Islet of Langerhans (tissue), 1 donor: Measurements from ENCODE around the gene UGT1A8.
"Not testable (repeated sequence)": the region's sequence is repeated elsewhere in the genome, so short reads cannot be mapped to it uniquely, and the experiment has no call there.

Experiments
- FAIRE-seq: peaks from one replicate; lab custom pipeline; 2011; peaks lifted over from hg19 to GRCh38; lab: Jason Lieb, UNC

UGT1A8 gene

DNA sequence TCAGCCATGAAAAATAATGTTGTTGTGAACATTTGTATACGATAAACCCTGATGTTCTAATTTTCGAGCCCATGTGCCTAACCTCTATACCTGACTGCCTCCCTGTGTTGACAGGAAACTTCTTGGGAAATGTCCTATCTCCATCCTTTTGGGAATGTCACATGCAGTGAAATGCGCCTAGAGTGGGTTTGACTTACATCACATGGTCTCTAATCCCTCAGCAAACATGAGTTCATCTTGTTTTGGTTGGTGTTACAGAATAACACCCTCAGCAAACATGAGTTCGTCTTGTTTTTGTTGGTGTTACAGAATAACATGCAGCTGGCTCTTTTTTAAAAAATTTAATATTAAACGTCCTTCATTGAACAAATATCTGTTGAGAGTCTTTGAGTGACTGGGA lies 70.9 kb downstream of the UGT1A8 start:
- FAIRE-seq = no peak

DNA sequence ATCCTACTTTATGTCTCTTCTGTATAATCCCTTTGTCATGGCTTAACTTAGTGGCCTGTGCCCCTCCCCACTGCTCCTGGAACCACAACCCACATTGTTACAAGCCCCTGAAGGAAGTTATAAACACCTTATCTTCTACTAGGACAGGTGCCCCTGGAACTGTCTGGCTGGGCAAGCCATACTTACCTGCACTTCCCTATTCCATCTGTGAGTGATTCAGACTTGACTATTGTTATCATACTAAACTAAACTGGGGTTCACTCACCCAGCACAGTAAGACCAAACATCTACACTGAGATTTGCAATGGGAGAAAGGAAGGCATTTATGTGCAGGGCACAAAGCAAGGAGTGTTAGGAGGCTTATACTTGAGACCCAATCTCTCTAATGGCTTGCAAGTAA lies 71.6 kb downstream of the UGT1A8 start:
- no peak for FAIRE-seq

DNA sequence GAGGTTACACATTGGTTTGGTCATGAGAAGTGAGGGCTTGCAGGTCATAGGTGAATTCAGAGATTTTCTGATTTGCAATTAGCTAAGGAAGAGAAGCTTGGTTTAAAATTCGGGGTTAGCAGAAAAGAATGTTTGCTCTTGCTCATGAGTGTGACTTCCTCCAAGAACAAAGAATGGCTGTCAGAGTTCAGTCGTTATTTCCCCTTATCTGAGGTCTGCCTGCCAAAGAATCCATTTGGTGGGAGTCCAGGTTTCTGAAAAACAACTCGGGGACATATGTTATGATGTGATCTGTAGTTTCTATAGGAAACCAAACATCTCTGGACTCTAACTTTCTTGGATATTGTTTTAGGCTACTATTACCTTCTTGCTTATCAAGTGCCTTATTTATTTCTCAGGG lies 72.1 kb downstream of the UGT1A8 start:
- FAIRE-seq = no peak

DNA sequence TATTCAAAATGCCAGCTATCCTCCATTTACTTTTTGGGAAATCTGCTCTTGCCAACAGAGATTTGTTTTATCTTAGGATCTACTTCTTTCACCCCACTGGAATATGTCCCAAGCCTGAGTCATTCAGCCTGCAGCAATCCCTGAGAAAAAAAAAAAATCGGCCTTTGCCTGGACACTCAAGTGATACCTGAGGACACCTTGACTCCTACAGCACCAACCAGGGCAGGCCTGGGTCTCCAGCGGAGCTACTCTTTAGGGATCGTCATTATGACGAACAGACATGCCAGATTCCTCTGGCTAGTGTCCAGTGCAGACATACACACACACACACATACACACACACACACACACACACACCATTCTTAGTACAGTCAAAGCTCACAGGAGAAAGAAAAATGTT lies 73.0 kb downstream of the UGT1A8 start:
- no peak for FAIRE-seq

DNA sequence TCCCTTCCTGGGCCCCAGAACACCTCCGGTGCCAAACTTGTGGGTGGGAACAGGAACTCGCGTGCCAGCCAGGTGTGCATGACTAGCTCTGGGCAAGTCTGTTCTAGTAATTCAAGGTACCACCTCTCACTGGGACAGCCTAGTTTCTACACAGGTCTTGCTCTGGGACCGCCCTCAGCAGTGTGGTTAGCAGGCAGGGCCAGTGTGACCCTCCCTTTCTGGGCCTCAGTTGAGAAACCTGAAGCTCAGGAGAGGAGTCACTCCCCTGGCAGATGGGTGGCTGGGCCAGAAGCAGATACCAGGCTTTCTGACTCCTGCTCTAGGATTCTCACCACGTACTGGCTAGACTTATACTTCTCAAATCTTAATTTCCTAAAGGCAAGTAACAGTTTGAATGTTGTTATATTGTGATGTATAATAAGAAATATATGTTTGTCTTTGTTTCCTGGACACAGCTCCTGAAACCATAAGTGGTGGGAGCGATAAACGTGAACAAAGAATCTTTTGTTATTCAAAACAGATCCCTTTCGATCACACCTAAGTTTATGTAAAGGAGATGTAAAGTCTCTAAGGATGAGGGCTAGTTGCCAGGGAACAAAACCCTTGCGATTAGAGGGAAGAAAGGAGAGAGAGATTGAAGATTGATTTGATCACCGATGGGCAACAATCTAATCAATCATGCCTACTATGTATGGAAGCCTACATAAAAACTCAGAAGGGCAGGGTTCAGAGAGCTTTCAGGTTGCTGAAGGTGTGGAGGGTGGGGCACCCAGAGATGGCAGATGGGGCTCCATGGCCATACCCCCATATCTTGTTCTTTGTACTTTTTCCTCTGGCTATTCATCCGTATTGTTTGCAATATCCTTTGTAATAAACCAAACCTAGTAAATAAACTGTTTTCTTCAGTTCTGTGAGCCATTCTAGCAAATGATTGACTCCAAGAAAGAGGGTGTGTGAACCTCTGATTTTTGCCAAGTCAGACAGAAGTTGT lies 74.3 kb downstream of the UGT1A8 start:
- no peak for FAIRE-seq

DNA sequence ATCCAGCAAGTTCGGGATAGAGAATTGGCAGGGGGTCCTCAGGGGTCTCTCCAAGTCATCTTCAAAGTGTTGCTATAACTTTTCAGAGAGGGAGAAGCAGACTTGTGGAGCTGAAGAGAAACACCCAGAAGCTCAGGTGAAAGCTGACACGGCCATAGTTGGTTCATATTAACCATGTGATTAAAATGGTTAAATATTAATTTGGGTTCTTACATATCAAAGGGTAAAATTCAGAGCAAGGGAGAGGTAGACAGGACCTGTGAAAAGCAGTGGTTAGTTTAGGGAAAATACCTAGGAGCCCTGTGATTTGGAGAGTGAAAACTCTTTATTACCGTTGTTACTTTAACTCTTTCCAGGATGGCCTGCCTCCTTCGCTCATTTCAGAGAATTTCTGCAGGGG lies 75.2 kb downstream of the UGT1A8 start, which contains the start of gene UGT1A6:
Gene UGT1A6, plus strand, starts transcription at position 243 of the 400 bp plus-strand sequence. Its CDS starts 115 bp downstream, at position 358.
- FAIRE-seq = no peak

DNA sequence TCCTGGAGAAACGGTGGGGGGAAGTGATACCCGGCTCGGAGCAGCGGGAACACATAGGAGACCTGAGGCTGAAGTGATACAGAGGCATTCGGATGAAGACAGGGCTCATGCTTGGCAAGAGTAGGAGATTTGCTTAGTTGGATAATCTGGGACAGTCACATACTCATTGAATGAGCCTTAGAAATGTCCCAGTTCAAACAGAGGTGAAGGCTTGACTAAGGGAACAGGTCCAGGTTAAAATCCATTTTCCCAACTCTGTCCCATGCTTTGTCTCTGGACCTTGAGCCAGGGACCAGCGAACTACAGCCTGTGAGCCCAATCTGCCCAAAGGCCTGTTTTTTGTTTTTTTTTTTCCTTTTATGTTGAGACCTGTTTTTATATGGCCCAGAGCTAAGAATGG lies 76.5 kb downstream of the UGT1A8 start:
- FAIRE-seq = no peak

DNA sequence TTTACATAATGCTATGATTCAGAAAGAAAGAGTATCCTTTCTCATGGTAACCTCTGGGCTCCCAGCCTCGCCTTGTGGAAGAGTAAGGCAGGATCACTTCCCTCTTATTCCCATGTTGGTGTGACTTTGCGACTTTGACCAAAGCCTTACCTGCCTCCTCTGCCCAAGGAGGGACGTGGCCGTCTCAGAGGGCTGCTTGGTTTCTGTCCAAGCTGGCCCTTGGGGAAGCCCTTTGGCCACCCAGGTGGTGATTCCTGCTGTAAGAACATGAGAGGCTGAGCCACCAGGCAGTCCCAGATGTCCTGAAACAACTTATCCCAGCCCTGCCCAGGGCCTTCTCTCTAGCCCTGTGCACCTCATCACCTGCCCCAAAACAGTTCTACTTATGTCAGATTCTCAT lies 81.3 kb downstream of the UGT1A8 start:
- no peak for FAIRE-seq

DNA sequence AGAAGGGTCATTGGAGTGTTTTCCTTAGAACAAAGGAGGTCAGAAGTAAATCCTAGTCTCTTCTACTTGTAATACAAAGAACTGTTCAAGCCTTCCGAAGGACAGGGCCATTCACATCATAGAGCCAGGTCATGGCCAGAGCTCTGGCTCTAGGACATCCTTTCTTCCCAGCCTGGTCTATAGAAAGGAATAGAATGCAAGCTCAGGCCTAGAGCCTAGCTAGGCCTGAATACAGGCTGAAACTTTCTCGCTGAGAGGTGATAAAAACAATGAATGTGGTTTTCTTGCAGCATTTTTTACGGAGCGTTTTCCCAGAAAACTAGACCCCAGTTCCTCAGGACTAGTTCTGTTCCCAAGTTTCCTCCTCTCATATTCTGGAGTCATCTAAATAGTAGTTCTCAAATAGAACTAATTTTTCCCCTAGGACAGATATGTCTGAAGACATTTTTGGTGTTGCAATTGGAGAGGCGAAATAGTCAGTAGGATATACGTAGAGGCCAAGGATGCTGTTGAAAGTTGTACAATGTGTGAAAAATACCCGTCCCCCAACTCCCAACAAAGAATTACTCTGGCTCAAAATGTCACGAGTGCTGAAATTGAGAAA lies 82.1 kb downstream of the UGT1A8 start:
- FAIRE-seq = no peak

DNA sequence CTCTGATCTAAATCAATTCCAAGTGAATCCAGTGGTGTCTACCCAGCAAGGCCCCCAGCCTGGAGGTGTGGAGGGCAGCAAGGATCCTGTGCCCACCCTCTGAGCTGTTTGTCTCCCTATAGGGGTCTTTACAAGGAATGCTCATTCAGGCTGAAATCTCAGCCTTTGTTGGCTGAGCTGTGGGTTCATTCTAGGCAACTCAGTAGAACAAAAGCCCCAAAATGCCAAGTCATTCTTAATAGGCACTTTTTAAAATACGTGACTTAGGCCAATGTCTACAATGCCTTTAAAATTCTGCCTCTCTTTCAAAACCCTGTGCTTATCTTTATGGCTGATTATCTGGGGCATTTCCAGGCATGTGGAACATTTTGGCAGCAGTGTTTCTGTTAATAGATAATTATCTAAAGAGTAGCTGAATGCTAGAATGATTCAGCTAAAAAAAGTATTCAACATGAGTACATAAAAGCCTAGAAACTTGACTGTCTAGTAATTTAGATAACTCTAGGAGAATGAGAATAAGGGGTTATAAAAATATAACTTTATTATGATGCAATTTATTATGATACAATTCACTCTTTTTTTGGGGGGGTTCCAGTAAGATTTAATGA lies 82.7 kb downstream of the UGT1A8 start:
- peak; percentile 76 for FAIRE-seq

DNA sequence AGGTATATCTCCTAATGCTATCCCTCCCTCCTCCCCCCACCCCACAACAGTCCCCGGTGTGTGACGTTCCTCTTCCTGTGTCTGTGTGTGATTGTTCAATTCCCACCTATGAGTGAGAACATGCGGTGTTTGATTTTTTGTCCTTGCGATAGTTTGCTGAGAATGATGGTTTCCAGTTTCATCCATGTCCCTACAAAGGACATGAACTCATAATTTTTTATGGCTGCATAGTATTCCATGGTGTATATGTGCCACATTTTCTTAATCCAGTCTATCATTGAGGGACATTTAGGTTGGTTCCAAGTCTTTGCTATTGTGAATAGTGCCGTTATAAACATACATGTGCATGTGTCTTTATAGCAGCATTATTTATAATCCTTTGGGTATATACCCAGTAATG lies 83.4 kb downstream of the UGT1A8 start:
- not testable (repeated sequence) for FAIRE-seq

DNA sequence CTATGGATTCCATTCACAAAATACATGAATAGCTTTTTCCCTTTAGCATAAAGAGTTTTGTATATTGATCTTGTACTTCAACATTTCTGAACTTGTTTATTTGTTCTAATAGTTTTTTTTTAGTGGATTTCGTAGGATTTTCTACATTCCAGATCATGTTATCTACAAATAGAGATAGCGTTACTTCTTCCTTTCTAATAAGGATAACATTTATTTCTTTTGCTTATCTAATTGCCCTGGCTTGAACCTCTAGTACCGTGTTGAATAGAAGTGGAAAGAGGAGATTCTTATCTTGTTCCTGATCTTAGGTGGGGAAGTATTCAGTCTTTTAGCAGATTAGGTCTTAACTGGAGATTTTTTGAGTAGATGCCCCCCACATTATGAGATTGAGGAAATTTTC lies 84.8 kb downstream of the UGT1A8 start:
- FAIRE-seq = no peak

DNA sequence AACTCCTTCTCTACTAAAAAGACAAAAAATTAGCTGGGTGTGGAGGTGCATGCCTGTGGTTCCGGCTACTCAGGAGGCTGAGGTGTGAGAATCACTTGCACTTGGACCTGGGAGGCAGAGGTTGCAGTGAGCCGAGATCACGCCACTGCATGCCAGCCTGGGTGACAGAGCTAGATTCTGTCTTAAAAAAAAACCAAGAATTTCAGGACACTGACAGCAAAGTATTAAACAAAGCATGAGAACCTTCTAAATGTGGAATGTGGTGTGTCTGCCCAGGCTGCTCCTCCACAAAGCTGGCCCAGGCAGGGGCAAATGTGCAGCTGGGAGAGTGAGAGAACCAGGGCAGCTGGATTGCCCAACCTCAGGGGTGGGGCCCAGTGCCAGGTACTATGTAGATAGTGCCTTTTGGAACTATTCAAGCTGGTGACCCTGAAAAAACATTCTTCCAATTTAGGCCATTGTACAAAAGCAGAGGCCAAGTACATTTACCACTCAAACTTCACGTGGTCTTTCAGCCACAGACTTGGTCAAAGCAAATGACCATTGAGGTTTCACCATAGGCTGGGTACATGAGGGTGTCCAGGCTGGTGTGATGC lies 88.6 kb downstream of the UGT1A8 start:
- FAIRE-seq = no peak

DNA sequence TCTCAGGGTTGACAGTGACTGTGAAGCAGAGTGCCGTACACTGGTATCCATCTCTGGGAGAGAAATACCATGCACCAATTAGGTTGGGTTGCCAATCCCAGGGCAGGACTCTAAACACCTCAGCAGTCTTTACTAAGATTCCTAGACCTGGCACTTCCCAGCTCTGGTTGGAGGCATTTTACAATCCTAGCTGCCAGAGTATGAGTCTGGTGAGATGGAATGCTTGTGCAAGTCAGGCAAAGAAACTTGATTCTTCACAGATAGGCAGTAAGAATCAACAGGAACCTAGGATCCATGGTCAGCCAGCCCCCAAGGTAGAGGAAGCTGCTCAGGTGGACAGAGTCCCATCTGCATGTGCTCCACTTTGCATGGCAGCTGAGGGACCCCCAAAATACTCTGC lies 89.3 kb downstream of the UGT1A8 start:
- no peak for FAIRE-seq

DNA sequence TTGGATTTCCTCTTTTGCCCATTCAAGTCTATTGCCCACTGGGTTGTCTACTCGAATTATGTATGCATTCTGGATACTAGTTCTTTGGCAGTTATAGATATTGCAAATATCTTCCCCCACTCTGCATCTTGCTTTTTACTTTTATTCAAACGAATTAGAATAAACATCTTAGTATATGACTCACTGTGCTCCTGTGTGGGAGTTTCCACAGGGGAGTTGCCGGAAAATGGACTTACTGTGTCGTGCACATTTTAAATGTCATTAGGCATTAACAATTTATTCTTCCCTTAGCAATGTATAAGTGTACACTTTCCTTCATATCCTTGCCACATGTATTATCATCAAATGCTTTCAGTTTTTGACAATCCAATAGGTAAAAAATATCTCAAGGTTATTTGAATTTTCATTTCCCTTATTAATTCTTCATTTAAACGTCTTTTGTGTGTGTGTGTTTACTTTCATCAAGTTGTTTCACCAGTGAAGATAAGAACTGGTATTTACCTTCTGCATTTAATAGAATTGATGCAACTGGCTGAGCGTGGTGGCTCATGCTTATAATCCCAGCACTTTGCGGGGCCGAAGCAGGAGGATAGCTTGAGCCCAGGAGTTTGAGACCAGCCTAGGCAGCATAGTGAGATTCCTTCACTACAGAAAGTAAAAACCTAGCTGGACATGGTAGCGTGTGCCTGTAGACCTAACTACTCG lies 90.7 kb downstream of the UGT1A8 start:
- no peak for FAIRE-seq

DNA sequence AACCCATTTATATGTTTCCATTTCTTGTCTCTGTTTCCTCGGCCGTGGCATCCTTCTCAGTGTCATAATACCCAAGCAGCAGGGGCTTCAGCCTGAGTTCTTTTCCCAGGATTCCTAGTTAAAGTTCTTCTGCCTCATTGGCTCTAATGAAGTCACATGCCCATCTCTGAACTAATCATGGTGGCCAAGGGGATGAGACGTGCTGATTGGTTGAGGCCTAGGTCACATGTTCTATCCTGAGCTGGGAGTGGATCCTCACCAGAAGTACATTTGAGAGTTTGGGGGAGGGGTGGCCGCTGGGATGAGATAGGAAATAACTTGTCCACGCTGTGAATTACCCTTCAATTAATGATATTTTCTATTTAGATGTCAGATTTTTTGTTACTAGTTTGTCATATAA lies 91.5 kb downstream of the UGT1A8 start:
- no peak for FAIRE-seq

DNA sequence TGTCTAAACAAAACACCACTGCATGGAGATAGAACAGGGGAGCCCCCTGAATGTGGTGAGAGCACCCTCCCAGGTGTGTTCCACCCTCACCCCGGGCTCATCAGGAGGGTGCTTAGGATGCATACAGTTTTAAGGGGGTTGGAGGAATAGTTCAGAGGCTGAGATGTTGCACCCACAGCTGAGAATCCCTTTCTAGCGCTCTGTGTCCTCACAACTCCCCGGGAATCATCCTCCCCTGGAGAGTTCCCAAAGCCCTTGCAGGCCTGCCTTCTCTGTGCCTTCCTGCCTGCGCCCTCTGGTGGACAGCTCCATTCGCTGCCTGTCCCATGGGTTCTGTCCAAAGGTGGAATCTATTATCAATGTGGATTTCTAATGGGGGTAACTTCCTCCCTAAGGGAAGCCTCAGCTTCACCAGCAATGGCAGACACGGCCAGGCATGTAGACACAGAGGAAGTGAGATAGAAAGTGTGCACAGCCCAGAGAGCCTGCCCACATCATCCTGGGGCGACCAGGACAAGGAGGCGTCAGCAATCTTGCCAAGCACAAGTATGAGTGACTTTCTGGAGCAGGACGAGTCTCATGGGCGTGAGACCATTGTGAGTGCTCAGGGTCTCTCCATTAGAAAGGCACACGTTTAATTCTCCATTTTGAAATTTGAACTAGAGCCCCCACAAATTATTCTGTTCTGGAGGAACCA lies 94.0 kb downstream of the UGT1A8 start:
- FAIRE-seq = no peak

DNA sequence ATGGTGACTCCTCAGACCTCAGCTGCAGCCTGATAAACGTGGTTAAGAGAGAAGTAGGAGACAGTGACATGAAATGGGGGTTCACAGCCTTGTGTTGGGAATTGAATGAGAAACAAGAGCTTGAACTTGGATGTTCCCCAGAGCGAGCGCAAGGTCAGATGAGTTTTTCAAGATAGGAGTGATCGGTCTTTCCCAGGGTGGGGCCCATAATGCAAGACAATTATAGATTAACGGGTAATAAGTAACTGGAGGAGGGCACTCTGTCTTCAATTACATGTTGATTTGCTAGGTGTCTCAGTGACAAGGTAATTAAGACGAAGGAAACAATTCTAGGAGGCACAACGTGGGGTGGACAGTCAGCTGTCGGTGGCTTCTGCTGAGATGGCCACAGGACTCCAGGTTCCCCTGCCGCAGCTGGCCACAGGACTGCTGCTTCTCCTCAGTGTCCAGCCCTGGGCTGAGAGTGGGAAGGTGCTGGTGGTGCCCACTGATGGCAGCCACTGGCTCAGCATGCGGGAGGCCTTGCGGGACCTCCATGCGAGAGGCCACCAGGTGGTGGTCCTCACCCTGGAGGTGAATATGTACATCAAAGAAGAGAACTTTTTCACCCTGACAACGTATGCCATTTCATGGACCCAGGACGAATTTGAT lies 95.3 kb downstream of the UGT1A8 start, which contains the start of gene UGT1A5:
Gene UGT1A5, plus strand, starts transcription at position 297 of the 651 bp plus-strand sequence. Its CDS starts 85 bp downstream, at position 382.
- FAIRE-seq = no peak

DNA sequence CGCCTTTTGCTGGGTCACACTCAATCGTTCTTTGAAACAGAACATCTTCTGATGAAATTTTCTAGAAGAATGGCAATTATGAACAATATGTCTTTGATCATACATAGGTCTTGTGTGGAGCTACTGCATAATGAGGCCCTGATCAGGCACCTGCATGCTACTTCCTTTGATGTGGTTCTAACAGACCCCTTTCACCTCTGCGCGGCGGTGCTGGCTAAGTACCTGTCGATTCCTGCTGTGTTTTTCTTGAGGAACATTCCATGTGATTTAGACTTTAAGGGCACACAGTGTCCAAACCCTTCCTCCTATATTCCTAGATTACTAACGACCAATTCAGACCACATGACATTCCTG lies 95.8 kb downstream of the UGT1A8 start:
- FAIRE-seq = no peak

DNA sequence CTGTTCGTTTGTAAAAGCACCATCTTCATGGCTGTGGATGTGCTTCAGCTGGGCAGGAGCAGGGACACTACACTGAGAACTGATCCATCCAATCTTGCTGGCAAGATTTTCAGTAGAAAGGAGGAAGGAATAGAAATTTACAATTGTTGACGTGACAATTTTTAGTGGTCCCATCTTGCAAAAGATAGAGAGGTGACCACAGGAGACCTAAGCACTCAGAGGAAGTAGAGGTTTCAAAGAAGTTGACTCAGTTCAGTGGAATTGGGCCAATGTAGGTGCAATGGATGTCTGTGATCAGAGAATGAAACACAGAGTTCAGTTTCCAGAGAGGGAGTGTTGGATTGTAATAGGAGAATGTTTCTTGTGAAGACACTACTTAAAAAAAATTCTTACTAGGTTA lies 96.7 kb downstream of the UGT1A8 start:
- no peak for FAIRE-seq

DNA sequence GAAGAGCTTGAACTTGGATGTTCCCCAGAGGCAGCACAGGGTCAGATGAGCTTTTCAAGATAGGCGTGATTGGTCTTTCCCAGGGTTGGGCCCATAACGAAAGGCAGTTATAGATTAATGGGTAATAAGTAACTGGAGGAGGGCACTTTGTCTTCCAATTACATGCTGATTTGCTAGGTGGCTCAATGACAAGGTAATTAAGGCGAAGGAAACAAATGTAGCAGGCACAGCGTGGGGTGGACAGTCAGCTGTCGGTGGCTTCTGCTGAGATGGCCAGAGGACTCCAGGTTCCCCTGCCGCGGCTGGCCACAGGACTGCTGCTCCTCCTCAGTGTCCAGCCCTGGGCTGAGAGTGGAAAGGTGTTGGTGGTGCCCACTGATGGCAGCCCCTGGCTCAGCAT lies 101.1 kb downstream of the UGT1A8 start, which contains the start of gene UGT1A4:
Gene UGT1A4, plus strand, starts transcription at position 185 of the 400 bp plus-strand sequence. Its CDS starts 85 bp downstream, at position 270.
- no peak for FAIRE-seq
